Stomach smooth muscle (tissue), 2 donors: ENCODE data around the gene AGAP2.
"Not testable (repeated sequence)": the region's sequence is repeated elsewhere in the genome, so short reads cannot be mapped to it uniquely, and the experiment has no call there.

Experiments
- H3K27ac ChIP-seq: one replicate; pipeline ENCODE4 v1.7.0; 2013; ENCODE audit warnings: mild to moderate bottlenecking, low read length, inconsistent platforms
- H3K27me3 ChIP-seq, 2 donors: one replicate each; pipeline ENCODE4 v1.7.0; 2013; ENCODE audit warnings: low read length in 2 of 2; ENCODE audit not compliant: insufficient read depth in 2 of 2, control insufficient read depth in 1 of 2
- H3K36me3 ChIP-seq, 2 donors: one replicate each; pipeline ENCODE4 v1.7.0; 2013; ENCODE audit warnings: low read length in 2 of 2; ENCODE audit not compliant: control insufficient read depth in 2 of 2, insufficient read depth in 2 of 2
- H3K4me1 ChIP-seq: one replicate; pipeline ENCODE4 v1.7.0; 2013; ENCODE audit warnings: low read length; ENCODE audit not compliant: control insufficient read depth, insufficient read depth
- H3K4me3 ChIP-seq, 2 donors: one replicate each; pipeline ENCODE4 v1.7.0; 2013; ENCODE audit warnings: low read length in 2 of 2
- H3K9ac ChIP-seq, 2 donors: one replicate each; pipeline ENCODE4 v1.7.0; 2013; ENCODE audit warnings: low read length in 2 of 2, mild to moderate bottlenecking in 1 of 2
- H3K9me3 ChIP-seq, 2 donors: one replicate each; pipeline ENCODE4 v1.7.0; 2013; ENCODE audit warnings: low read length in 2 of 2; ENCODE audit not compliant: control insufficient read depth in 2 of 2
- donor health status: healthy.
- donor health status: Pancreatic carcinoma.

AGAP2 gene

DNA sequence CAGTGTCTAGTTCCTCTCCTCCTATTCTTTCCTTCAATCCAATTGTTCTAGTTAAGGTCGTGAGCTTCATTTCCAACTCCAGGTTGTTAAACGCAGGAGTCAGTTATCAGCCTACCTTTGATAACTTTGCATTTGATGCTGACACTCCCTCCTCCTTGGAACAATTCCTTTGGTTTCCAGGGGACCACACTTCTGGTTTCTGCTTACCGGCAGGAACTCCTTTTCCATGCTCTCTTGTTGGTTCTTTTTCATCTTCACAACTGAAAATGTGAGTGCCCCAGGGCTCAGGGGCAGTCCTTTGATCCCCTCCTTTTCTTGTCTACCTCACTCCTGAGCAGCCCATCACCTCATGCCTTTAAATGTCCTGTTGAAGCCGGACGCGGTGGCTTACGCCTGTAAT is 38.8 kb upstream of the AGAP2 start:
- Histone ChIP-seq H3K4me1 (peaks cover 7% of the 10 kb centered on the region), H3K27me3 (no peaks in the 10 kb centered on the region), H3K36me3 (peaks cover 0 to 2% of the 10 kb centered on the region in 2 donors), H3K27ac (no peak overlapping the region), H3K9me3 (no peaks in the 10 kb centered on the region), H3K9ac (no peak overlapping the region), H3K4me3 (no peak overlapping the region)

GRCh38 chr12:57776247-57776587 is 37.7 kb upstream of the AGAP2 start:
- no peak overlapping the region for H3K4me3 ChIP-seq
- no peak overlapping the region for H3K9ac ChIP-seq
- no peaks in the 10 kb centered on the region for H3K27me3 ChIP-seq
- peaks cover 18% of the 10 kb centered on the region for H3K4me1 ChIP-seq
- peaks cover 0 to 2% of the 10 kb centered on the region in 2 donors for H3K36me3 ChIP-seq
- no peak overlapping the region for H3K27ac ChIP-seq
- H3K9me3 ChIP-seq = no peaks in the 10 kb centered on the region

DNA sequence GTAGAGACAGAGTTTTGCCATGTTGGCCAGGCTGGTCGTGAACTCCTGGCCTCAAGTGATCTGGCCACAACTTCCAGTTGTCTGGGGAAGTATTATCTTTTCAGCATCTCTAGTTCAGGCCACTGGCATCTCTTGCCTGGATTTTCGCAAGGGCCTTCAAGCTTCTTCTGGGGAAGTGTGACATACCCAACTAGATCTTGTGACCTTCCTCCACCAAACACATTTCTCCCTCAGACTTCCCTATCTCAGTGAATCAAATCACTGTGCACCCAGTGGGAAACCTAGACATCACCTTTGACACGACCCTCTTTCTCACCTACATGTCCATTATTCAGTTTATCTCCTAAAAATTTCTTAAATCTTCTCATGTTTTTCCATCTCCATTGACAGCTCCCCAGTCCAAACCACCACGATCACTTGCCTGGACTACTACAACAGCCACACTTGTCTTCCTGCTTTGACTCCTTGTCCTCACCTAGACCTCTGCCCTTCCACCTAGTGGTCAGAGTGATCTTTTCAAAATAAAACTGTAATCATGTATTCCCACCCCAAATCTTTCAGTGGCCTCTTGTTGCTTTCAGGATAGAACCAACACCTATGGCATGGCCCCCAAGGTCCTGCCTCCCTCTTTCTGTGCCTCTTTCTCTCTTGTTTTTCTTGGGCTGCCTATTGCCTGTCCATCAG is 37.2 kb upstream of the AGAP2 start:
- Histone ChIP-seq H3K27me3 (no peaks in the 10 kb centered on the region), H3K9me3 (no peaks in the 10 kb centered on the region), H3K4me3 (no peak overlapping the region), H3K27ac (no peak overlapping the region), H3K36me3 (peaks cover 0 to 2% of the 10 kb centered on the region in 2 donors), H3K4me1 (peaks cover 21% of the 10 kb centered on the region), H3K9ac (no peak overlapping the region)

- Histone ChIP-seq H3K4me3 (no peak overlapping the region), H3K9me3 (no peaks in the 10 kb centered on the region), H3K36me3 (peaks cover 0 to 2% of the 10 kb centered on the region in 2 donors), H3K4me1 (peaks cover 22% of the 10 kb centered on the region), H3K9ac (no peak overlapping the region), H3K27me3 (no peaks in the 10 kb centered on the region), H3K27ac (no peak overlapping the region)
These were observed 36.5 kb upstream of the AGAP2 start for GRCh38 chr12:57775044-57775443.

DNA sequence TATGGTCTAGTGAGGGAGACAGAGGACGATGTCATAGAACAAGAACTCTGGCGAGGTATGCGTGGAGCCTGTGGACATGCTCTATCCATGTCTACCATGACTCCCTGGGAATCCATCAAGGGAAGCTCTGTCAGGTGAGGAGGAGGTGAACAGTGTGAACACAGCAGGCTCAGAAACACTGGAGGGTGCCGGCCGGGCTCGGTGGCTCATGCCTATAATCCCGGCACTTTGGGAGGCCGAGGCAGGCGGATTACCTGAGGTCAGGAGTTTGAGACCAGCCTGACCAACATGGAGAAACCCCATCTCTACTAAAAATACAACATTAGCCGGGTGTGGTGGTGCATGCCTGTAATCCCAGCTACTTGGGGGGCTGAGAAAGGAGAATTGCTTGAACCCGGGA is 36.1 kb upstream of the AGAP2 start:
- H3K36me3 ChIP-seq, H3K4me3 ChIP-seq, H3K27ac ChIP-seq, H3K9ac ChIP-seq, H3K27me3 ChIP-seq, H3K9me3 ChIP-seq: not testable (repeated sequence)
- peaks cover 22% of the 10 kb centered on the region for H3K4me1 ChIP-seq

DNA sequence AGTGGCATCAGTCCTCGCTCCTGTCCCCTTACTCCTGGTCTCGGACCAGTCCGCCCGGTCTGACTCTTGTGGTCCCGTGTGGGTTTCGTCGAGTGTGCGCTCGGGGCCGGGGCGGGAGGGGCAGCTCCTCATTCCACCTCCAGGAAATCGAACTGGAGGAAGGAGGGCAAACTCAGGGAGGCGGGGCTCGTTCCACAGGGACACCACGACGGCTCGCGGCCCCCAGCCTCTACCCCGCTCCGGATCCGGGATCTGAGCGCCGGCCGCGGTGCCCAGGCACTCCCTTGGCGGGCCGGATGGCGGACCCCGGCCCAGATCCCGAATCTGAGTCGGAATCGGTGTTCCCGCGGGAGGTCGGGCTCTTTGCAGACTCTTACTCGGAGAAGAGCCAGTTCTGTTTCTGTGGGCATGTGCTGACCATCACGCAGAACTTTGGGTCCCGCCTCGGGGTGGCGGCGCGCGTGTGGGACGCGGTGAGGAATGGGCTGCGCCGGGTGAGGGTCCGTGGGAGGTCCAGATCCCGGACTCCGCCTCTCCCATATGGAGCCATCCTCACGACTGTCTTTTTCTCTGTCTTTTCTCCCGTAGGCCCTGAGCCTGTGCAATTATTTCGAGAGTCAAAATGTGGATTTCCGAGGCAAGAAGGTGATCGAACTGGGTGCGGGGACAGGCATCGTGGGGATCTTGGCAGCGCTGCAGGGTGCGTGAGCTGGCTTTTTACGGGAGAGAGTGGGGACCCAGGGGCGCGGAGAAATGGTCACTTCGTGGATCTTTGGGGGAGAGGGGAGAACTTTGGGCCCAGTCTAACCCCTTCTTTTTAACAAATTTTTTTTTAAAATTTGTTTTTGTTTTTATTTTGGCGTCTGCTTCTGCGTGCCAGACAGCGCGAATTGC is 34.1 kb upstream of the AGAP2 start, which contains the start of gene EEF1AKMT3:
Gene EEF1AKMT3, plus strand, starts transcription at position 186 of the 894 bp plus-strand sequence. Its CDS starts 111 bp downstream, at position 297.
- Histone ChIP-seq H3K4me3 (peak within 1 kb of the TSS; percentile 96 to 97), H3K36me3 (peaks cover 0 to 8% of the 10 kb centered on the region in 2 donors), H3K27me3 (no peaks in the 10 kb centered on the region), H3K4me1 (peaks cover 22% of the 10 kb centered on the region), H3K9me3 (no peaks in the 10 kb centered on the region), H3K9ac (peak within 1 kb of the TSS; percentile 90), H3K27ac (peak within 1 kb of the TSS; percentile 83)

DNA sequence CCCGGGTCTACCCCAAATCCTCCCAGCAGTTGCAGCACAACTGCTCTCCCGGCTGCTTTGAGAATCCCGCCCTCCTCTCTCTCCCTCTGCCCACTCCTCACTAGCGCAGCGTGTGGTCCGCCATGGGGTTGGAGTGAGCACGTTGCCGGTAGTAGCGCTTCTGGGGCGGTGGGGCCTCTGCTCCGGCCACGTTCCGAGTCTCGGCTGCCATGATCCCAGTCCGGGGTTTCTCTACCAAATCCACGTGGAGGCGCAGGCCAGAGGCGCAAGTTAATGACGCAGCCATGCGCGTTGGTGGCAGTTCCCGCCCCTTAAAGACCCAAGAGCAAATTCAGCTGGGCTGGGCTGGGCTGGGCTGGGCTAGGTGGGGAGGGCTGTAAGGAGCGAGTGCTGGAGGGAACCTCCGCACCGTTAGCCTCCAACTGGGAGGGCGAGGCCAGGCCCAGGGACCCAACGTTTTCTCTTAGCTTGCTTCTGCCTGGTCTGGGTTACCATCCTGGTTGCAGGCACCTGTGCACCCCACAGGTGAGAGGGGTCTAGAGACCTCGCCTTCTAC is 33.4 kb upstream of the AGAP2 start, which contains the start of gene METTL1:
Gene METTL1, minus strand, starts transcription at position 233 of the 556 bp plus-strand sequence. Its CDS starts 22 bp downstream, at position 211.
- H3K27ac ChIP-seq = peak within 1 kb of the TSS; percentile 83
- peaks cover 25% of the 10 kb centered on the region for H3K4me1 ChIP-seq
- peak within 1 kb of the TSS; percentile 90 for H3K9ac ChIP-seq
- peak within 1 kb of the TSS; percentile 96 to 97 for H3K4me3 ChIP-seq
- peaks cover 0 to 8% of the 10 kb centered on the region in 2 donors for H3K36me3 ChIP-seq
- peaks cover 0 to 3% of the 10 kb centered on the region in 2 donors for H3K27me3 ChIP-seq
- no peaks in the 10 kb centered on the region for H3K9me3 ChIP-seq

DNA sequence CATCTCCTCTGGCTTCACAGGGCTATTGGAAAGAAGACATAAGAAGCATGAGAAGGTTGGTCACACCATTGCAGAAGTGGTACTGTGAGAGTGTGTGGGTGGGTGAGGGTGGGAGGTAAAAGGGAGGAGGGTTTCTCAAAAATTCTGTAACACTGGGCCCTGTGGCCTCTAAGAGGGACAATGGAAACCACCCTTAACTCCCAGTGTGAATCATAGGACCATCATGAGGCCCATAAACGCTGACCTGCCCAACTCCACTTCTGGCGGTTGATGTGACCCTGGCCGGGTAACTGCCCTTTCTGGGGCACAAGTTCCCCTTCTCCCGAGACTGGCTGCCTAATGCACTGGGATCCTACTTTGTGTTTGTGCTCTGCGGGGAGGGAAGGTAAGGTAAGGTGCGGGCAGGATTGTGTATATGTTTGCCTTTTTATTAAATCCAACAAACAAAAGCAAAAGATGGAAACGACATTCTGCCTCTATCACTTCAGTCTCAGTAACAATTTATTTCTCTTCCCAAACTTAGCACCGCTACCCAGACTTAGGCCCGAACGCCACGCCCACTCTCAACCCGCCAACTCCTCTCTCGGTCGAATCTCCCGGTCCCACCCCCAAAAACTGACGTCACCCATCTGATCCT is 32.8 kb upstream of the AGAP2 start:
- peak overlapping the region; percentile 90 for H3K9ac ChIP-seq
- peaks cover under 1 to 3% of the 10 kb centered on the region in 2 donors for H3K27me3 ChIP-seq
- peaks cover 0 to 8% of the 10 kb centered on the region in 2 donors for H3K36me3 ChIP-seq
- peak overlapping the region; percentile 83 for H3K27ac ChIP-seq
- H3K9me3 ChIP-seq = no peaks in the 10 kb centered on the region
- peaks cover 31% of the 10 kb centered on the region for H3K4me1 ChIP-seq
- peak overlapping the region; percentile 96 to 97 for H3K4me3 ChIP-seq

- Histone ChIP-seq H3K27ac (no peak overlapping the region), H3K36me3 (peaks cover 0 to 8% of the 10 kb centered on the region in 2 donors), H3K9ac (peak overlapping the region in 1 of 2 donors; percentile 7), H3K27me3 (peaks cover 6% of the 10 kb centered on the region in 2 donors), H3K4me3 (peak overlapping the region in 1 of 2 donors; percentile 97), H3K4me1 (peaks cover 37% of the 10 kb centered on the region), H3K9me3 (no peaks in the 10 kb centered on the region)
These were observed 32.2 kb upstream of the AGAP2 start for GRCh38 chr12:57770734-57771133.

GRCh38 chr12:57769594-57769993 is 31.1 kb upstream of the AGAP2 start:
- H3K27me3 ChIP-seq = peaks cover 17 to 18% of the 10 kb centered on the region in 2 donors
- no peaks in the 10 kb centered on the region for H3K9me3 ChIP-seq
- no peak overlapping the region for H3K9ac ChIP-seq
- no peak overlapping the region for H3K4me3 ChIP-seq
- peaks cover 49% of the 10 kb centered on the region for H3K4me1 ChIP-seq
- H3K27ac ChIP-seq = no peak overlapping the region
- H3K36me3 ChIP-seq = peaks cover 0 to 8% of the 10 kb centered on the region in 2 donors
